HPDE6-E6E7 (cell line): ENCODE results near the gene NUP214.

Experiments
- DNase-seq: peaks from one replicate; pipeline ENCODE4 v3.0.0; 2011; ENCODE audit warnings: missing footprints; ENCODE audit errors: extremely low spot score

The NUP214 gene

GRCh38 chr9:131125288-131126058 is at the start of gene NUP214:
TSS of gene NUP214 (plus strand) at chr9:131125586. CDS start at chr9:131125705, 119 bp downstream.
- peak; percentile 99 for DNase-seq

GRCh38 chr9:131076347-131077195 is 48.8 kb upstream of the NUP214 start:
- DNase-seq, result no peak

GRCh38 chr9:131078427-131079366 is 46.7 kb upstream of the NUP214 start:
- DNase-seq, result no peak

GRCh38 chr9:131080589-131080988 is 44.8 kb upstream of the NUP214 start:
- DNase-seq, result peak; percentile 60

GRCh38 chr9:131081868-131082267 is 43.5 kb upstream of the NUP214 start:
- DNase-seq, result no peak

GRCh38 chr9:131082774-131083512 is 42.4 kb upstream of the NUP214 start:
- no peak for DNase-seq

- DNase-seq, result no peak
Observed at GRCh38 chr9:131084661-131085369, 40.6 kb upstream of the NUP214 start.

- no peak for DNase-seq
Observed at GRCh38 chr9:131085370-131086122, 39.8 kb upstream of the NUP214 start.

- no peak for DNase-seq
Observed at GRCh38 chr9:131087354-131087893, 38.0 kb upstream of the NUP214 start.

- no peak for DNase-seq
Observed at GRCh38 chr9:131090025-131090787, 35.2 kb upstream of the NUP214 start.

GRCh38 chr9:131091352-131091992 is 33.9 kb upstream of the NUP214 start:
- DNase-seq, result no peak

- DNase-seq, result no peak
Observed at GRCh38 chr9:131092030-131092429, 33.4 kb upstream of the NUP214 start.

GRCh38 chr9:131092548-131093440 is 32.6 kb upstream of the NUP214 start:
- no peak for DNase-seq

GRCh38 chr9:131094015-131094414 is 31.4 kb upstream of the NUP214 start:
- DNase-seq, result no peak

- DNase-seq, result peak; percentile 61
Observed at GRCh38 chr9:131094622-131095021, 30.8 kb upstream of the NUP214 start.

GRCh38 chr9:131095666-131096268 is 29.6 kb upstream of the NUP214 start:
- DNase-seq, result peak; percentile 44
